HG03378 (cell line): ENCODE results near the gene FSTL4.

Experiments
- ATAC-seq: cut with Tn5 transposase; IDR thresholded peaks from one replicate; pipeline ENCODE4 v1.9.1; 2021; ENCODE audit warnings: mild to moderate bottlenecking, moderate library complexity; ENCODE audit not compliant: unreplicated experiment

The FSTL4 gene

DNA sequence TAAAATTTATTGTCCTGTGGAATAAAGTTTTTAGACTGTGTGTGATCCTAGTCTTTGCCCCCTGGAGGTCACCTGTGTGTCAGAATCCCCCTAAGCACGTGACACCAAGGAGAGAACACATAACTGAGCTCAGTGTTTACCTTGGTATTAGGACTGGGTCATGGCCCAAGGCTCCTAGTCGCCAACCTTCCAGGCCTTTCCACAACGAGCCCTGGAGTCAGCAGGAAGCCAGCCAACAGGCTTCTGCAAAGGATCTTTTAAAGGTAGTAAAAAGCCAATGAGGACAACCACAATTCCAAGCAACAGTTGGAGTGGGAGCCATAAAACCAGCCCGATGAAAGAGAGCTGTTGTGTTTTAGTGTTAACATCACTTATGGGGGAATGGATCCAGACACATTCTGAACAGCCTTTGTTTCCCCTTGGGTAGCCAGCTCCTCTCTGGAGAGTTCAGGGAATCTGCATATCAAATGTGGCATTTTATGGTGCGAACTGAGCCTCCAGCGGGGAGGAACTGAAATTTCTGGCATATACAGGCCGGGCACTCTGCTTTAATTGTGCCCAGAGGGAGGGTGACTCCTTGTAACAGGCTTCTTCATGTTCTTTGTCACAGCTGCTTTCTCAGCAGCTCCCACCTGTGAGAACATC is 239.9 kb downstream of the FSTL4 start:
- no peak for ATAC-seq

DNA sequence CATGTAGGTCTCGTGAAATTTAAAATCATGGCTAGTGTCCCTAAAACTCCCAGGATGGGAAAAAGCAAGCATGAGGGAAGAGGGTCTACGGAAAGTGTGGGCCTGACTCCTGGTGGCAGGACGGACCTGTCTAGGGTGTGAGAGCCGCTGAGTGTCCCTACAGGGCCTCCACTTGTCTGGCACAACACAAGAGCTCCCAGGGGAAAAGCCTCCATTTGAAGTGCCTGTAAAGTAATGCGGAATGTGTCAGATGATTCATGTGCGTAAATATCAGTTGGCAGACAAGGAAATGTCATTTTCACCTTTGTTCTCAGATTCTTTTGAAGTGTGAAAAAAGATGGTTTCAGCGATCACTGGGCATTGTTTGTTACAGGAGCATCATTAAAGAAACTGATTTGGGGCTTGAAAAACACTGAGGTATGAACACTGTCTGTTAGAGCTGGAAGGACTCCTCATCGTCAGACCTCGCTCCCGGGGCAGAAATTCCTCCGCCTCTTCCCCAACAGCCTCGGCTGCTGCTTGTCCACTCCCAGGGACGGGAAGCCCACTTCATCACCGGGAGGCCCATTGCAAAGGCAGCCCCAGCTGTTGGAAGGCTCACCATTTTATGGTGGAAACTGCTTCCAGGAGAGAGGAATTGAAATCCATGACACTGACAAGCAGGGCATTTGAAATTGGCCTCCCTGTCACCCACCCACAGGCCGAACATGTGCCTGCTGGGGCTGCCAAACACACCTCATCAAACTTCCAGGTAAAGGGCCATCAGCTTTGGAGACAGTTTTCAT is 240.8 kb downstream of the FSTL4 start:
- no peak for ATAC-seq

DNA sequence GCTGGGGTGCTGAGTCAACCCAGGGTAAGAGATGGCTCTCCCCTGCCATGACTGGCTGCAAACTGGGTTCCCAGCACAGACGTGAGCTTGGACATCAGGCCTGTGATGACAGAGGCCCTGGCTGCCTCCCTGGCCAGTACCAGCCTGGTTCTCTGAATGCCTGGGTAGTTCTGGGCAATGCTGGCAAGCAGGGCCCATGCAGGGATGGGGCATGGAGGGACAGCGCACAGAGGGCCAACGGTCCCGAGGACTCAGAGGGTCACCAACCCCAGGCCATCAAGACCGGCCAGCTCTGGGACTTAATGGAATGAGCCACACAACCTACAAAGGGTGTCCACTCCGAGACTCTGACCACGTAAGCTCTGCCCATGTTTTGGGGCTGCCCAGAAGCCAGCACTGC is 241.4 kb downstream of the FSTL4 start:
- ATAC-seq = no peak

DNA sequence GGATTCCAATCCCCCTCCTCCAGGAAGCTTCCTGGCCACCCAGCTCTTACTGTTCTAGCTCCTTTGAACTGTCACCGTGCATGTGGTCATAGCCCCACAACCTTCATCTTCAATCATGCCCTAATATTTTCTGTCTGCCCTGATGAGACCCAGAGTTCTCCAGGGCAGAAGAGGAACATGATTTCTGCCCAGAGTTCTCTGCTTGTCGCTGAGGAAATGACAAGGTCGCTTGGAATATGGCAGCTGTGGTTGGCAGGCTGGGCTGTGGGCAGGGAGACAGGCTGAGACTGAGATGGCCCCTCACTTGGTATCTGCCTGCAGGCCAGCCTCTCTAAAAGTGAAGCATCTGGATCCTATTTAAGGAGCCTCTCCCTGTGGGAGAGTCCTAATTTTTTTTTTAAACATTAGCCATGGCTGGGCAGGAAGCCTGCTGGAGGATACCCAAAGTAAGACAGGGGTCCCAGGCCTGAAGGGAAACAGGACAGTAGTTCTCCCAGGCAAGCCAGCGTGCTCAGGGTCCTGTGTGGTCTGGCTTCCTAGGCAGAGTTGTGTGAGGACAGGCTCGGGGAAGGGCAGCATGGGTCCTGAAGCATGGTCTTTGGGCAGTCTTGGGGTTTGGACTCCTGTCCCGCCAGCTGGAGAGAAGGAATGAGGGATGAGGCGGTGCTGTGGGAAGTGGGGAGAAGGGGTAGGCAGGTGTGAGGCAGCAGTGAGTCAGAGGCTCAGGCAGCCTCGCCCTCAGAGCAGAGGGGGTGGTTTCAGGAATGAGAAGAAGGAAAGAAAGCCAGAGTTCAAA is 242.1 kb downstream of the FSTL4 start:
- ATAC-seq = no peak

DNA sequence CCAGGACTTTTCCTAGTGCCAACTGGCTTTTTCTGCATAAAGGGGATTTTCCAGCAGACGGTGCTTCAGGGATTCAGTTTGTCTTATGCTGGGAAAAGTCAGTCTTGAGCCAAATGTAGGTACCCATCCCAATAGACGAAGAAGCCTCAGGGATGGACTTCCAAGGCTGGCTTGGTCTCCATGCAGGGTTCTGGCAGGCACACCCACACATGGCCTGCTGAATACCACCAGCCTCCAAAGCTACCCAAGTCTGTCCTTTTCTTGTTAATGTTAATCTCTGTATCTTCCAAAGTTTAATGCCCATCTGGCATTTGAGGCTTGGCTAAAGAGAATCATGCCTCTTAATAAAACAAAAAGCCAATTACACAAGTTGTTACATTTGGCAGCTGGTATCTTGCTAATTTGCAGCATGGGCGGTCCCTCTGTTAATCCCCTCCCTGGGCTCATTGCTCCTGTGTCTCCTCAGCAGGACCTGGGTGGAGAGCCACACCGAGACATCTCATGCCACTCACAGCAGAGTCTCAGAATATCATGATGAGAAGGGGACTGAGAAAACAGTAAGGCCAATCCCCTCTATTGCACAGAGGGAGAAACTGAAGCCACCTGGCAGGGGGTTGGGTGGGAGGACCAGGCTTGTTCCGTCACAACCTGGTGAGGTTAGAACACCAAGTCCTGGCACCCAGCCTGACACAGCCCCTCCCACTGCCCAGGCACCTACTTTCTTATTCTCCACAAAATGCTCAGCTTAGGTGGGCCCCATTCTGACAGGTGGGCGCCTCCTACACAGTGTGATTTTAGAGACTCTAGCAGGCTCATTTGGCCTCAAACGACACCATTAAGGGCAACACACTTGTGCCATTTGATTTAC is 243.2 kb downstream of the FSTL4 start:
- ATAC-seq = no peak

DNA sequence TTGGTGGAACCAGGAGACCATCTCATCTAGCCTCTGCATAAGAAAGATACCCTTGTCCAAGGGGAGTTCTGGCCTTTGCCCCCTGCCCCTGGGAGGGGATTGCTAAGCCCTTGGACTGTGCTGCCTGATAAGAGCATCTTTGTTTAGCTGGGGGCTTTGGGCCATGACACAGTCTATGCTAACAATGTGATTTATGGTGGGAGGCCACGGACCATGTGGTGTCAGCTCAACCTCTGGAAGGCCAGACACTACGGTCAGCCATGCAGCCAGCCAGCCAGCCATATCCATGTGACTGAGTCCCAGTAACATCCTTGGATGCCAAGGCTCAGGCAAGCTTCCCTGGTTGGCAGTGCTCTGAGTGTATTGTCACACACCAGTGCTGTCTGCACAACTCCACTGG is 244.4 kb downstream of the FSTL4 start:
- ATAC-seq = no peak

DNA sequence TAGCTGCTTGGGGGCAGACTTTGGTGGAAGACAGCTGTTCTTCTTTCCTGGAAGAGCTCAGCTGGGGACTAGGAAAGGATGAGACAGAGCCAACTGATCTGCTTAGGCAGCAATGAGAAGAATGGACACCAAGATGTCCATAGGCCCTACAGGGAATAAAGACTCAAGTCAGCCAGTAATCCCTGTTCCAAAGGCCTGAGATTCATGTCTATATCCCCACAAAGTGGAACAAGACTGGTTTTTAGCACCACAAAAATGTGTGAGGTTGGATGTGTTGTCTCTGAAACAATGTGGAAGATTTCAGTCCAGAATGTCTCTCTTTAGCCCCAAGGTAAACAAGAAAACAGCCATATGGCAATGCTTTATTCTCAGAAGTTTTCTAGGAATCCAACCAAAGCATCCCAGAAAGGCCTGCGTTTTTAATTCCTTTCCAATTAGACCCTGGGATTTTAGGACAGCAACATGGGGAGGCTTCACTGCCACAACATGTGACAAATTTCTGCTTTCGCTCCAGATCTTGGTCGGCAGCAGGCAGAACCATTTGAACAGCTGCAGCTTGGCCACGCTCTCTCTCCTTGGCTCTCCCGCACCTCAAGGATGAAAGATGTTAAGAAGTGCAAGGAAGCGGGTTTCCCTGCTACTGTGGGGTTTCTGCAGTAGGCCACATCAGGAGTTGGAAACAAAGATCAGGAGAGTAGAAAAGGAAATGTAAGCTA is 245.1 kb downstream of the FSTL4 start:
- no peak for ATAC-seq

DNA sequence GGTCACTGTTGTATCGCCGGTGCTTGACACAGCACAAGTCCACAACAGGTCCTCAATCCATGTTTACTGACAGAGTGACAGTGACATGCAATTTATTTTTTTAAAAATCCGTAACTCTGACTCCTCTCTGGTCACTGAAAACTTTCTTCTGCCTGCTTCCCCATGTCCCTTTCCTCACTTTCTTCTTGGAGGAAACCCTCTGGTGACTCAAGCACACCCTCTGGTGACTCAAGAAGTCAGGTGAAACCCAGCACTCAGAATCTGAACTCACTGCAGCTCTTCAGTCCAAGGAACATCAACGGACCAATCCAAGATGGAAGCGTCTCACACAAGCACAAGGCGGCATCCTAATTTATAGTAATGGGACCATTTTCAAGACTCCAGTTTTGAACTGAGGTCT is 245.9 kb downstream of the FSTL4 start:
- ATAC-seq = no peak

DNA sequence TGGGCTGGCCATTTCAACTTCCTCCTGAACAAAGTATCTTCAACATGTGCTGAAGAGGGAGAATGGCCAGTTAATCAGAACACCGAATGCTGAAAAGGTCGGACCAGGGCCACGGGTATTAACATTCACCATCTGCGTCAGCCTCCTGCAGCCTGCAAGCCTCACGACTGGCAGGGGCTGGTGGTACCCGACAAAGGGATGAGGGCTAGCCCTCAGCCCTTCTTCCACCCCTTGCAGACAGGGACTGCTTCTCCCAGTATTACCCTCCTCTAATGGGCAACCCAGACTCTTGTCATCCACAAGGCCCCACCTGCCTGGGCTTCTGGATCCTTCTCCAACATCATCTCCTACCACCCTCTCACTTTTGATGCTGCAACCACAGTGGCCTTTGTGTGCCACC is 246.6 kb downstream of the FSTL4 start:
- no peak for ATAC-seq

DNA sequence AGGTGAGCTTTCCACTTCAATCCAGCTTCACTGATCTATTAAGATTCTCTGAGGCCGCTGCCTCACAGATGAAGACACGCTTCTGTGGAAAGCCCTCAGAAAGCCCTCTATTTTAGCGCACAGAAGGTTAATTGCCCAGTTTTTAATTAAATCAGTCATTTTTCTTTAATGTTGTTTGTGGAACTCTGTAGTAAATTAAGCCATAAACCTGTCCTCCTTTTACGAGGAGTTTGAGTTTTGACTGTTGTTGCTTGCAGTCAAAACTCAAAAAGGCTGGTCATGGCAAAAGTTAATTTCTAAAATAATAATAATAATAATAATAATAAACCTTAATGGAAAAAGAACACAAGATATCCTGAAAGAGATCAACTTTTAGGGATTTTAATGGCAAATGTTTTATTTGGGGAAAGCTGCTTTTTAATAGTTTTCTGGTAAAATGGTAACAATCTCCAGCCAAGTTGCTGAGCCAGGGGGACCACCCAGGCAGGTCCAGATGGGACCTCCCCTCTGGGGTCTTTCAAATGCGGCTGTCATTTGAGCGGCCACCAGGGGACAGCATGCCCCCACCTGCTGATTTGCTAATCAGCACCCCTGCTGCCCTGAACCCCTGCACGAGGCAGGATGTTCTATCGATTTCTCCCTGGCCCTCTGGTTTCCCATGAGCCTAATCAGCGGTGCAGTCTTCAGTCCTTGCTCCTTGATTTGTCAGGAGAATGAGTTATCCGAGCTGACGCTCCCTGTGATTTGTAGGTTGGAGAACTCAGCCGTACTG is 247.2 kb downstream of the FSTL4 start:
- ATAC-seq = no peak

DNA sequence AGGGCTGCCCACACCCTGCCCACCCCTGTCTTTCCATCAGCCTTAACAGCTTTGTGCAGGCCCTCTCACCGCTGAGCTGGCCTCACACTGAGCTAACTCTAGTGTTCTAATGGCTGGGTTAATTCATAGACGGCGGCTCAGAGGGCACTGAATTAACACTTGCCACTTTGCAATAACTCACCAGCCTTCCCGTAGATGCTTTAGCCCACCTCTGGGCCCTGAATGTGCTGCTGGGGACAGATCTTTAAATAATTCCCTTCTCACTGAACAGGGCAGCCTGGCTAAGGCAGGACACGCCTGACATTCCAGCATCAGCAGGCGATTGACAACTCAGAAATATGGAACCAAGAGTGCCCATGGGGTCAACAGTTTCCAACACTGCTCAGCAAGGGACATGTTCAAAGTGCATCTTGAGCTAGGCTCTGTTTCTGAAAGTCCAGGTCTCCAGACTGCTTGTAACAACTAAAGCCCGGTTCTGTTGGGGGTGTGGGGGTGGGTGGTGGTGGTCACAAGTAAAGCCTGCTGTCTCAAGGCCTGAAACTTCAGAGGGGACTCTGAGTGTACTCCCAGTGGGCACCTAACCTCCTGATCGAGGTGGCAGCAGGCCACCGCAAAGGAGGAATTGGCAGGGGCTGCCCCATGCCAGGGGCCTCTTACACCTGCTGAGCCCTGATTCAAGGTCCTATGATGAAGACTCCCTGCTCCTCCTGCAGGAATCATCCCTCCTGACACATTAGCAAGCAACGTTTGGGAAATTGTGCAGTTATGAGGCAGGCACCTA is 248.3 kb downstream of the FSTL4 start:
- ATAC-seq = no peak

DNA sequence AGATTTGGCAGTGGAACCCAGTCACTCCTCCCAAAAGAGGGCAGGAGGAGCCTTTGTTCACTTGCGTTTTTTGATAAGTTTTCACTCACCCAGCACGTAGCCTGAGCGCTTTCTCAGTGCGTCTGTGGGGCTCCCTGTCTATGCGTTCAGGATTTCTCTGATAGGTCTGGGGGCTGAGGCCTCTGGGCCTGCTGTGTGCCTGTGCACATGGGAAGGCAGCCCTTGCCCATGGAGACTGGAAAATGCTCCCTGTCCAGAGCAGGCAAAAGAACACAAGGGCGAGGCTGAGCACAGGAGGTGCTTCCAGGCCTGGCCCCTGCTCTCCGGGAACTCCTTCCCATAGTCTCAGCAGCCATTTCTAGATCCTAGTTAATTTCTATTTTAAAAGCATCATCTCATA is 249.9 kb downstream of the FSTL4 start:
- no peak for ATAC-seq

DNA sequence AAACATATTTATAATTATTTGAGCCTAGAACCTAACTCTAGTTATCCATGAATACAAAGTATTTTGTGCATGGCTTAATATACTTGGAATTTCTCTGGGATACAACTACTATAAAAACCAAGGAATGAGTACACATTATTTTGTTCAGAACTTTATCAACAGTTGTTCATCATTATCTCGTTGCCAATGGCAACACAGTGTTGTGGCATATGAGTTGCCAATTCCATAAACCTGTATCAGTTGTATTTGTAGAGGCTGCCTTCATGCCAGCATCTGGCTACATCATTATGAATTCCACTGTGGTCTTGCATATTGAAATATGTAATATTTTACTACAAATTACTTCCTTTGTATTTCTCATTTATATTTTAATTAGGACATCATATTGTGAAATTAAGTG is 250.4 kb downstream of the FSTL4 start:
- ATAC-seq = no peak

DNA sequence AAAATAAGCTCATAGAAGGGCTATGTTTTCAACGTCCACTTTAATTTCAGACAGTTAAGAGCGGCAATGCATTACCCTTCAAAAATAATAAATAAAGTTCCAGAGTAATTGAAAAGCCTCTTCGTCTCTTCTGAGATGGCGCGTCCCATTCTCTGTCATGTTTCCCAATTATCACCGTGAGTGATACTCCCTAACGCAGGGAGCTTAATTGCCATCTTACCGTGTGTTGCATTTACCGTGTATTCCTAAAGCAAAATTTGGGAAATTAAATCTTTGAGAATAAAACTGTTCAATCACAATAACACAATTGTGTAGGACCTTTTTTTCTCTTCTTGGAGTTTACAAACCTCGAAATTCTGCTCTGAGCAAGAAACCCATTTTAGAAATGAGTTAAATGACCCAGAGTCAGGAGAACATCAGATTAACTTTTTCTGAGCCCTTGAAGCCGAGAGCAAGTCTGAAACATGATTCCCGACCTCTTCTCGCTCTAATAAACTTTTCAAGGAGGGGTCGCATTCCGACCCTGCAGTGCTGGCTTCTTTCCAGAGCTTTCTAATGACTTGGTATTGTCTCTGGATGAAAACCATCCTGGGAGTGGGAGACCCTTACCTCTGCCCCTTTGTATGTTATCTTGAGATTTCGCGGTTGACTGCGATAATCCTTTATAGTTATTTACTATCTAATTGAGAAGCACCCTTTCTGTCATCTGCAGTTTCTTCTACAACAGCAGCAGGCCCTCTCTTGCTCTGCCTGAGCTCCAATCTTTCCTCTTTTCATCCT is 251.5 kb downstream of the FSTL4 start:
- no peak for ATAC-seq

DNA sequence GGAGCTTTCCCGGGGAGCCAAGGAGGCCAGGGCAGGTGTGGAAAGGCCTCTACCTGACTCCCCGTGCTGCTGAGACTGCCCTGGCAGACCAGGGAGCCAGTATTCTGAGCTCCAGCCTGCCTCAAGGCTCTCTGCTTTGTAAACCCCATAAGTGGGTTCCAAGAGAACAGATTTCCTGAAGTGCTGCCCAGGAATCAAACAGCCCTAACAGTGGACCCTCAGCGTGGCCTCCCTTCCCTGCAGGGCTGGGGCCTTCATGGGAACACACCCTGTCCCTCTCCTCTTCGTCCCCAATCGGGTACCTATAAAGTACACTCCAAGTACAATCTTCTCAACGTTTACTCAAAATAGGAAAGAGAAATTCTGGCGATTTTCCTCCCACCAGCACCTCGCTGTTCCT is 252.5 kb downstream of the FSTL4 start:
- ATAC-seq = no peak

DNA sequence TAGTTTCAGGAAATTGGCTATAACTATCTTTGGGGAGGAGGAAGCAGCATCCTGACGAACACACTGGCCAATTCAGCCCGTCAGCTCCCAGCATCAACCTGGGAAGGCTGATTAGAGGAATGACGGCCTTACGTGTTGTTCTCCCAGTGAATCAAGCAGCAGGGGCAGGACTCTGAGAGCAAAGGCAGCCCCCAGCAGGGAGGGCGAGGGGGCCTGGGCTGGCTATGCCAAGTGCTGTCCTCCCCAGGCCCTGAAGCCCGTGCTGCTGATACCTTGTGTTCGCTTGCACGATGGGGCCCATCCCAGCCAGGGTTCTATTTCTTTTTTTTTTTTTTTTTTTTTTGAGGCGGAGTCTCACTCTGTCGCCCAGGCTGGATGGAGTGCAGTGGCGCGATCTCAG is 254.1 kb downstream of the FSTL4 start:
- no peak for ATAC-seq

DNA sequence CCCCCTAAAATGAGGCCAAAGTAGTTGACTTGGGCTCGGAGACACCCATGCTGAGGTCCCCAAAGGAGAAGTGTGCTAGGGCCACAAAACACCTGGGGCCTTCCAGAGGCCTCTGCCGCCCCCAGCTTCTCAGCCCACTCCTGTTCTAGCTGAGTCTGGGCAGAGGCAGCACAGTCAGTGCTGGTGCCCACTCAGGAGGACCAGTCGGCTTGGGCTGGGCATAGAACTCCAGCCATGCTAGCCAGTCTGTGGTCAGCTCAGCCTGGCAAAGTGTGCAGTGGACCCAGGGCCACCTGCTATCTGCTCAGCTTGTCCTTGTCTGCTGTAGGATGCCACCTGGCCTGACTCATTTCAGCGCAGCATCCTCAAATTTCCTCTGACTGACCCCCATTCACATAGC is 254.6 kb downstream of the FSTL4 start:
- ATAC-seq = no peak

DNA sequence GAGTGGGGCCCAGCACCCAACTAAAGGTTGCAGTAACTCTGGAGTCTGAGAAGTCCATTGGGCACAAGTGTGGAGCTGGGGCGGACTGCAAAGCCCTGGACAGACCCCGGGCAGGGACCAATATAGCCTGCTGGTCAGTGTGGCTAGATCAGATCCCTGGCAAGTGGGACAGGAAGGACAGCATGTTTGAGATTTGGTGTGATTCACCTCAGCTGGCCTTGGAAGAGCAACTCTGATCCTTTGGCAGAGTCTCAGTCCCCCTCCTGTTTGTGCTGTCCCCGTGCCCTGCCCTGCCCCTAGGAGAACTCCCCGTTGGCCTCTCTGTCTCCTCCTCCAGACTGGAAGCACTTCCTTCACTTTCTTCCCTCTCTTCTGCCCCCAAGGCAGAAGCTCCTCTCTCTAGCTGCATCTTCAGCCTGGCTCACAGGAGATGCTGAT is 255.3 kb downstream of the FSTL4 start:
- no peak for ATAC-seq
